ENCODE measurements around the gene MSMB.

The MSMB gene

DNA sequence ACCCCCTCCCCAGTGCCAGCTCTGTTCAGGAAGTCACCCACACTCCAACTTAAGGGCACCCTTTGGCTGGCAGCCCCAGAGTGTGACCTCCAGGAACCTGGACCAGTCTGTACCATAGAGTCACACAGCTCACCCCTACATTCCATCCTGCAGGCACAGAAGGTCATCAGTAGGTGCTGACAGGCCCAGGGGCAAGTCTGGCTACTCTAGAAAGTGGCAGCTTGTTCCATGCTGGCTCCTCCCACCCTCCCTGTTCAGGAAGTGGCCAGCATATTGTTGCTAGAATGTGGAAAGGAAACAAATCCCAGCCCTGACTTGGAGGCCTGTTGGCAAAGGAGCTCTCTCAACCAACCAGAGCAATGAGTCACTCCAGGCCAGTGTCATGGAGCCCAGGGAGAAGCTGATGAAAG lies 12.5 kb downstream of the MSMB start:
- DNase-seq (ENCODE audit: low read depth), result no peak

DNA sequence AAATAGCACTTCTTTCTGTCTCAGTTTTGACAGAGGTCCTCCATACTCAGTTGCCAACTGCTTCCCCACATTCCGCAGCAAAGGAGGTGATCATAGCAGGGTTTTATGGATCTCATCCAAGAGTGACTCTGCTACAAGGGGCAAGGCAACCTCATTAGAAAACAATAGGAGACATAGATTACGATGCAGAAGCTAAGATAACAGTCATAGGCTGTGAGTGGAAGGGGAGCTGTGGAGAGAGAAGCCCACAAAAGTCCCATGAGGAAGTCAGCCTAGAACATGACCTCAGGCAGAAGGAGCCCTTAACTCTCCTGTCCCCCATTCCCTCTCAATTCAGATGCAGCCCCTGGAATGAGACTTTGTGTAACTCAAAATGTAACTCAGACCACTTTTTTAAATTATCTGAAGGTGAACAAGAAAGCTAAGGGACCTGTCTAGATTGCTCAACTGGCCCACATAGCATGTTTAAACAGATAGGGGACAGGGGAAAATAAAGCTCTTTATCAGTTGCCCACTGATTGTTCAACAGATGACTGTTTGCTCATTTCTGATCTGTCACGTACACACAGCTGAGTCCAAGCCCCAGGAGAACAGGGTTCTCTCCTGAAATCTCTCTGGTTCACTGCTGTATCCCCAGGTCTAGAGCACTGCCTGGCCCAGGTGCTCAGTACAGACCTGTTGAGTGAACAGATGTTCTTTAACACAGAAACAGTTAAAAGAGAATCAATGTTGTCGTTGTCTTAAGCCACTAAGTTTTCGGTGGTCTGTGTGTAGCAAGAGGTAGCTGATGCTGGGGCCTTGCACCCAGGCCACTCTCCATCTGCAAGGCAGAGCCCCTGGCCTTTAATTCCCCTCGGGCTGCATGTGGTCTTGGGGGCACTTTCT lies 14.2 kb downstream of the MSMB start:
- DNase-seq (ENCODE audit: low read depth), result no peak

DNA sequence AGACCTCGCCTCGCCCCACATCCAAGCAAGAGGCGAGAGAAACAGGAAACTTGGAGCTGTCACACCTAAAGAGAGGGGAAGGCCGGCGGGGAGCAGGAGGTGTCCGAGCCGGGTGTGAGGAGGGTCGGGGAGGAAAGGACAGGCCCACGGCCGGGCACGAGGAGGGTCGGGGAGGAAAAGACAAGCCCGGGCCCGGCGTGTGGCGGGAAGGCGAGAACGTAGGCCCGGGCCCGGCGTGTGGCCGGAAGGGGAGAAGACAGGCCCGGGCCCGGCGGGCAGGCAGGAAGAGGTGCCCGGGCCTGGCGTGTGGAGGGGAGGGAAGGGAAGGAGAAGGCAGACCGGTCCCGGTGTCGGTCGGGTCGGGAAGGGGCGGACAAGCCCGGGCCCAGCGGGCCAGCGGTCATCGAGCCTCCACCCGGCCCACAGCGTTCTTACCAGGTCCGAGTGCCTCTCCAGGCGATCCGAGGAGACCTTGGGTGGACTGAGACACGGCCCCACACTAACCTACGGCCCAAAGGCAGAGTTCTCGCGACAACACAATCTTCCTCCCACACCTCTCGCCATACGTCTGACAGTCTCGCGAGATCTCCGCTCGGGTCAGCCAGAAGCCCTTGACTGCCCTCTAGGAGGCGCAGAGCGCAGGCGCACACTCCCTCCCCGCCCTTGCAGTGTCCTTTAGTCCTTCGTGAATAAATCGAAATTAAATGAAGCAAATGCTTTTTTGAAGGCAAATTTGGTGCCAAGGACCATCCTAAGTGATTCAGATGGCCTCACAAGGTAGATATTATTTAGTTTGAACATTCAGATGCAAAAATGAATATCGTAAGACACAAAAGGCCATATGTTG lies 15.8 kb downstream of the MSMB start, which contains the start of gene NCOA4:
Gene NCOA4 (minus strand): TSS at position 533 of the 847 bp plus-strand sequence. CDS start 13,943 bp downstream, outside the sequence.
- DNase-seq (ENCODE audit: low read depth), result peak; percentile 94

DNA sequence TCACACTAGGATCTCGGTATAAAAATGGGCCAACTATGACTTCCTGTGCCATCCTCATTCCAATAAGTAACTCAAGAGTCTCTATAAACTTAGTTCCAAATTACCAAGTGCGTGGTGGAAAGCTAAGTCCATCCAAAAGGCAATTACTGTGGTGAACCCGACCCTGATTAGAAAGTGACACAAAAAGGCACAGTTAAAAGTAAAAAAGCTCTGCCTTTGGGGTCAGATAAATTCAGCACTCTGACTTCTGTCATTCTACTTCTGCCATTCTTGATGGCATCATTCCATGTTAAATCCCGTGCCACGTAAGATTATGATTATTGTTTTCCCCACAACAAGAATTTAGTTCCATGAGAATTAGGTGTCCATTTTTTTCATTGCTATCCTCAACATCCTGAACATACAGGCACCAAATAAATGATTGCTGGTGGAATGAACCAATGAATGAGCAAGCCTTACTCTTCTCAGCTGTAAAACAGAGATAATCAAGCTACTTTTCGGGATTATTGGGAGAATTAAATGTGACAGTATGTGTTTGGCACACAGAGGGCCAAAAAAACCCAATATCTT lies 16.5 kb downstream of the MSMB start:
- DNase-seq (ENCODE audit: low read depth), result no peak

DNA sequence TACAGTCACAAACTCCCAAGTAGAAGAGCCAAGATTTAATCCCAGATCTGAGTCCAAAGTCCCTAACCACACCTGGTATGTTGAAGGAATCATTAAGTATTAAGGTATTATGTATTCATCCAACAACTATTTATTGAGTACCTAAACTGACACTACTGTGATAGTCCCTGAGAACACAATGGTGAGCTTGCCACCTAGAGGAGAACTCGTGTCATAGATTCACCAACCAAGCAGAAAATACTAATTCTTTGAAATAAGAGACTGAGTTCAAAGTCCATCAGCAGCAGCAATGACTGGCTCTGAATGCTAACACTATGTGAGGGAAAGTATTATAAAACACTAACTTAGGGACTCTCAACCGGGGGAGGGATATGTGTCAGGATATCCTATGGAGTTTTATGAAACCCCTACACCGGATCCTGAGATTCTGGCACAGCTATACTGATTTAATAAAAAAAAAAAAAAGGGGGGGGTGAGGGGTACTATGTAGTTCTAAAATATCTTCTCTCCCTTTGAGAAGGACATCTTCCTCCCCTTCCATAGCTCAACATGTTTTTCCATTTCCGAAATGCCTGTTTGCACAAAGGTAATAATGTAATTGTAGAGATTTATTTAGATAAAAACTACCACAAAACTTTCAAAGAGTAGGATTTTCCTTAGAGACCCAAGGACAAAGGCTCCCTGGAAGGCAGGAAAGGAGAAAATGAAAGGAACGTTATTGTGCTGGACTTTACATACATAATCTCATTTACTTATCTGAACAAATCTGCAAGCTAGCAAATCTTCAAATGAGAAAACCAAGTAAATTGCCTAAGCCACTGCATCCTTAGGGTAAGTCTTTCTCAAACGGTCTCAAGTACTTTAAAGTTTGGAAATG lies 17.2 kb downstream of the MSMB start:
- DNase-seq (ENCODE audit: low read depth), result no peak

DNA sequence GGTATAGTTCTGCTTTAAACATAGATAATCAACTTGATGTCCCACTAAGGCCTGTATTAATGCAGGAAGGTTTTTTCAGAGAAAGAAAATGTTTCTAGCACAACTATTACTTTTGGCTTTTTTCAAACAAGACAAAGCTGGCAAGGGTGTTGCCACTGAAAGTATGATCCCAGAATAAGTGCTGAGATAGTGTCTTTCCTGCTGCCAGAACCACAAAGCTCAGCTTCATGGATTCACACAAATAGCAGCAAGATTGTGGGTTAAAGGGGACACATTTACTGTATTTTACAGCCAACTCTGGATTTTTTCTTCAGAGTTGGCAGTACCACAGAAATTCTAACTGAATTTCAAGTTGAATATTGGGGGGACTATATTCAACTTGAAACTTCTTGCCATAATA lies 20.0 kb downstream of the MSMB start:
- no peak for DNase-seq (ENCODE audit: low read depth)

DNA sequence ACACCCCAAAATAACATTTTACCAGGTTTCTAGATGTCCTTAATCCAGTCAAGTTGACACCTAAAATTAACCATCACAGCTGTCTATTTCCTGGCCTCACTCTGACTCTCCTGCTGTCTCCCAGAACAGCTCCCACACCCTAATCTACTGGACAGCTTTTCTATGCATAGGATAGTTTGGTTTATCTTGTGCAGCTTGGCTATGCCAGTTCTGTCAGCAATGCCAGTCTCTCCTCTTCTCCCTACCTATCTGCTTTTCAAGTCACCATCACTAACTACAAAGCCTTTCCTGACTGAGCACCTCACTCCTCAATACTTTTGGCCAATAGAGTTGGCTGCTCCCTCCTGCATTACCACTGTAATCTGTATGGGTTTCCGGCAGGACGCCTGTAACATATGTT lies 20.7 kb downstream of the MSMB start:
- DNase-seq (ENCODE audit: low read depth), result no peak

DNA sequence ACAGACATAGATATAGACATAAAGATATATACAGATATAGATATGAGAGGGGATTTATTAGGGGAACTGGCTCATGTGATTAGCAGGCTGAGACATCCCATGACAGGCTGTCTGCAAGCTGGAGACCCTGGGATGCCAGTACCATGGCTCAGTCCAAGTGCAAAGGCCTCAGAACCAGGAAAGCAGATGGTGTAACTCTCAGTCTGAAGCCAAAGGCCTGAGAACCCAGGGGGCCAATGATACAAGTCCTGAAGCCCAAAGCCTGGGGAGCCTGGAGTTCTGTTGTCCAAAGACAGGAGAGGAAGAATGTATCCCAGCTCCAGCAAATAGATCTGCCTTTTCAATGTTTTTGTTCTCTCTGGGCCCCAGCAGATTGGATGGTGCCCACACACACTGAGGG lies 21.1 kb downstream of the MSMB start:
- DNase-seq (ENCODE audit: low read depth), result no peak

DNA sequence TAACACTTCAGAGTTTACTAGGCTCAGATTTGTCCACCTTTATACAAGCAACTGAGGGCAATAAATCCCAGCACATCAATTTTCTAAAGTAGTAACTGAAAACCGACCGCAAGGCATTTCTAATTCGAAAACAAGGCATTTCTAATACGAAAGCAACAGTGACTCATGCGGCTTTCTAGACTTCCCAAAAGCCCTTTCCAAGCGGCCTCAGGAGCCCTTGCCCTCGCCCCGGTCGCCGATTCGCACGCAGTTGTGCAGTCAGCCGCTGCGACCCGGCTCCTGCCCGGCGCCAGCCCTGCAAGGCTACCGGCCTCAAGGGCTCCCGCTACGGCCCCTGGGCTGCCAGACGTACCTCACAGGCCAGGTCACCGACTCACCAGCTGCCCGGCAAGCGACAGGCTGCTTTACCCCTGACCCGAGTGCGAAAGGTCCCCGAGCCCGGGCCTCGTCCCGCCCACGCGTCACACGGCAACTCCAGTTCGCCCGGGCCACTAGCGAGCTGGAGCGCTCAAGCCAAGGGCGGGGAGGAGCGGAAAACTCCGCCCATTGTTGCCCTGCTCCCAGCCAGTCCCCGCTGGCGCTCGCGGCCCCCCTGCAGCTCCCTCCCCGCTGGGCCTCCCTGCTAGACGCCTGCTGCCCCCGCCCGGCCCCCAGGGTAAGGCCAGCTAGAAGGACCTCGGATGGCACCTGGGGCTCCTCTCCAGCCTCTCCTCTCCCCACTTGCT lies 22.9 kb downstream of the MSMB start:
- DNase-seq (ENCODE audit: low read depth), result peak; percentile 65

DNA sequence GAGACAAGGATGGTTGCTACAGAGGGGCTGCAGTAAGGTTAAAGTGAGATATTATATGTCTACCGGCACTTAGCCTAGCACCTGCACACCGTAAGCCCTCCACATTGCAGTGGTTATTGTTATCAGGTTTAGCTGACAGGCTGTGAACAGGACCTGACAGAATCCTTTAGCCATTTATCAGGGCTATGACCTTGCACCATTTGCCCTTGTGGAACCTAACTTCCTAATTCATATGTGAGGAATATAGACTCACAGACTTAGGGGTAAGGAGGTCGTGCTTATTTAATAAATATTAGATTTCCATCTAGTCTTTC lies 25.8 kb downstream of the MSMB start:
- no peak for DNase-seq (ENCODE audit: low read depth)

DNA sequence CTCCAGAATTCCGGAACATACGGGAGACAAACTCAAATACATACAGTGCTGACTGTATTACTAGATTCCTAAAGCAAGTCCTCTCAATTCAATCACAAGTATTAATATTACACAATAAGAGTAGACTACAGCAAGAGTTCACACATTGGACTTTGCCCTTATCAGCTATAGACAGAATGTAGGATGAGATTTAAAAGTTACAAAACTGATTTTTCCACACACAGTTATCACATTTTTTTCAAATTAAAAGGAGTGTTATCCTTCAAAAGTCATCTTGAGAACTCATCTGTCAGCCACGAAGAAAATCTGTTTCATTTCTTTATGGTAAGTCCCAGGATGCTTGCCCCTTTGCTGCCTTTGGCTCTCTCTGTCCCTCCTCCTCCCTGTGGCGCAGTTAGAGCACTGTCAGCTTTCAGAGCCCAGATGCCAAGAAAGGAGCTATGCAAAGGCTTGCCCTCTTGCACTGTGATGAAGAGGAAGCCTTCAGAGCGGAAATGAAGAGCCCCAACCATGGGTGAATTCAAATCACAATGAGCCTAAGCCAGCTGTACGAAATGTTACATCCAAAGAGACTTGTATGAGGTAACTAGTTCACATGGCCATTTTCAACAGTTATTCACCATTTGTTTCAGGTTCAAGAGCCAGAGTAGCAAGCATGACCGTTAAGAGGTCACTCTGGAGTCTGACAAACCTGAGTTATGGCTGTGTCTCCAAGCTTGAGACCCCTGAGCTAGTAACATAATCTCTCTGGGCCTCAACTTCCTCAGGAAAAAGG lies 26.3 kb downstream of the MSMB start:
- no peak for DNase-seq (ENCODE audit: low read depth)

DNA sequence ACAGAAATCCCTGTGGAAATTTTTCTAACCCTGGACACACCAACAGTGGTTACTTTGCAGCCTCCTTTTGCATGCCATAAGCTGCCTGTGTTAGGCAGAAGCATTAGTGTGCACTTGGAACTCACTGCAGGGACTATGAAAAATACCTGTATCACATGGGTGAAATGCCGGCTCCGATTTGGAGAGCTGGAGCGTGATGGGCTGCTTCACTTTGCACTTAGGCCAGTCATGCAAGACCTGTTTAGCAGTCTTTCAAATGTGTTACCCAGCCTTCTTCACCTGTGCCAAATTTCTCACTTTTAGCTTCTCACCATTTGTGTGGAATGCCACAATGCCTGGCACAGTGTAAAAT lies 26.9 kb downstream of the MSMB start:
- DNase-seq (ENCODE audit: low read depth), result no peak

DNA sequence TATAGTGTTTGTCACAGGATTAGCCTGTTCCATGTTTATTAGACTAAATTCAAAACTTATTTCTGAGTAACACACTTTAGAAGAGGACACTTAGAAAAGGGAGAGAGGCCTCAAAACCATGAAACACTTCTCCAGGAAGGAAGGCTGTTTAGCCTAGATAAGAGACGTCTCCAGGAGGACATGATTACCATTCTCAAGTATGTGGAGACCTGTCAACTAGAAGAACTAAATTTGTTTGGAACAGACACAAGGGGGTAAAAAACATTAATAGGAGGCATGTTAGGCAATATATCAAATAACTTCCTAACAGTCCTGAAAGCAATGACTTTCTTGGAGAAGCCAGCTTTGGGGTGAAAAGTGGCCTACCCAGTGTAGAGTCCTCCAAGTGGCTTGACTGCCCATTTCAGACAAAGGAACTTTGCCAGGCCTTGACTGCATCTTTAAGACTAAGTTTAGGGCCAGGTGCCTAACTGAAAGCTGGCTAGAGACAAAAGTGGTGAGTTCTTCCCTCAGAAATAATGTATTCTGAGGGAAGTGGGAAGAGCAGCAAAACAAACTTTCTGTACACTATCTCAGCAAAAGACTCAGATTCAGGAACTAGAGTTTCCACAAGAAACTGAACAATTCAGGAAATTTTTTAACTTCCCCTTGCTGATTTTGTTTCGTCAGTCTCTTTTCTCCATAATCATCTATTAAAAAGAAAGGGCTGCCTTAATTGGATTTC lies 27.5 kb downstream of the MSMB start:
- no peak for DNase-seq (ENCODE audit: low read depth)

DNA sequence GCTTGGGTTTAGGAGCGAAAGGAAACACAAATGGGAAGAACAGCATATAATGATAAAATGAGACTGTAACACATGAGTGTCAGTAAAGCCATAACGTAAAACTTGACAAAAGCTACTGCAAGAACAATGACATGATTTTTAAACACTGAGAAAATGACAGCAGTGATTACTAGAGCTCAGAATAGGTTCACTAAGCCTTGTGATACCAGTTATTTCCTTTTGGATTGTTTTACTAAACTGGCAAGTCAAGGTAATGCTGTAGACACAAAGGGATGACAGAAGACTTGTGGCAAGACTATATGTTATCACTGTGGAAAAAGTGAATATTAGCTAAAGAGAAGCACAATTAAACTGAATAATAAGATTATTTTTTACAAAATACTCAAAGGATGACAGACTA lies 28.3 kb downstream of the MSMB start:
- no peak for DNase-seq (ENCODE audit: low read depth)

DNA sequence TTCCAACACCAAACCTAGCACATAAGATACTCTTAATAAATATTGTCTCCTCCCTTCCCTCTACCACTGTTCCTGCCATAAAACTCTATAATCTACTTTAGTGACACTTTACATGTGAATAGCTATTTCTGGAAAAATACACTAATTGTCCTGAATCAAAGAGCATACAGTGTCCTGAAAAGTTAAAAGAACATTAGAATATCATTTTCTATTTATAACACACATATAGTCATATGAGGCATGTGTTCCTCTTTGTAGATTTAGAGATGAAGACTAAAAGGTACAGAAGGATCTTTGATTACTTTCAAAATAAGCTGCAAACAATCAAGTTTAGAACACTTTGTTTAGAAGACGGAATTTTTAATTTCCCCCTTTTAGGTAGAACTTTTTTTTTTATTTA lies 29.3 kb downstream of the MSMB start:
- DNase-seq (ENCODE audit: low read depth), result no peak

DNA sequence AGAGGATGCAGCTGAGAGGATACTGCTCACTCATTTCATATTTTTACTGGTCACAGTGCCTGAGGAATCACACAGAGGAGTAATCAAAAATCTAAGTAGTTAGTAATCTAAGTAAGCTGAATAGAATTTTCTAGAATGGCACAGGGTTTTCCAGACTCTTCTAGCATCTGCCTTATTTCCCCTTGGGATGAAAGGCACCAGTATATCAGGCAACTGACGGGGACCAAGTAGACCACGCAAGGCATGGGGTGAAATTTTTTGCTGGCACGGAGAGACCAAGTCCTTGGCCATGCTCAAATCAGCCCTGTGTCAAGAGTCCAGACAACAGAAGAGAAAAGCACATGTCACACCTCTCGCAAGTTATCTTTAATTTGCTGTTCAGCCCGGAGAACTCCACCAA lies 29.9 kb downstream of the MSMB start:
- no peak for DNase-seq (ENCODE audit: low read depth)

DNA sequence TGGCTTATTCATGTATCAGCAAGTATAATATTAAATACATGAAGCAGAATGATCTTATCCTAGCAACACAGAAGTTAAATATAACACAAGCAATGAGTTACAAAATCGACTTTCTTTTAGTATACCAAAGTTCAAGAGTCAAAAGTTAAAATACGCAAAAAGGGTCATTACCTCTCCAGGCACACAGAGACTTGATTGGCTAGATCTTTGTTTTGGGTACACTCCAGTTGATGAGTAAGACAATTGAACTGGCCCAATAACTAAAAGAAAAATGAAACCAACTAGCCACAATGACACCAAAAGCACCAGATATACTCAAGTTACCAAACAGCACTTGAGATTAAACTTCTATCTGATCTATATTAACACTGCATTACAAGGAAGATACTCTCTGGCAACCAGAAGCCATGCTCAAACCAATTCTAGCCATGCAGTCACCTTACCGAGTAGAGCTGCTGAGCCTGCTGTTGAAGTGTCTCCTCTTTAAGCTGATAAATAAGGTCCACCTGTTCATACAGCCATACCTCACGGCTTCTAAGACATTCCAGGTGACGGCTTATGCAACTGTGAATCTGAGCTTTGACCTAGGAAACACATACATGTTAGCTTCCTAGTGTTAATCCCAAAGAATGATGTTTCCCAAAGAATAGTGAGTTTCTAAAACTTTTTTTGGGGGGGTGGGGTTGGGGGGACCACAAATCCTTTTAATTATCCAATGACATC lies 31.2 kb downstream of the MSMB start:
- no peak for DNase-seq (ENCODE audit: low read depth)

DNA sequence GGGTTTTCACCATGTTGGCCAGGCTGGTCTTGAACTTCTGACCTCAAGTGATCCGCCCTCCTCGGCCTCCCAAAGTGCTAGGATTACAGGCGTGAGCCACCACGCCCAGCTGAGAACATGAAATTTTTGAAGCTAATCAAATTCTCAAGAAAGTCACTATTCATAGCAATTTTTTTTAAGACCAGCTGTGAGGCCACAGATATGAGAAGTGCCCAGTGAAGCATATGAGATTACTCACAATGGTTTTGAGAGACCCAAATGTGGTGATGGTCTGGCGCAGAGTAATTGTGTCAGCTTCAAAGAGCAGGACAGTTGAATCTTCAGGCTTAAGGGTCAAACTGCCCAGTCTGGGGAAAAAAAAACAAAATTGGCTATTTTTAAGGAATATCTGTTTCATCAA lies 31.9 kb downstream of the MSMB start:
- DNase-seq (ENCODE audit: low read depth), result no peak

DNA sequence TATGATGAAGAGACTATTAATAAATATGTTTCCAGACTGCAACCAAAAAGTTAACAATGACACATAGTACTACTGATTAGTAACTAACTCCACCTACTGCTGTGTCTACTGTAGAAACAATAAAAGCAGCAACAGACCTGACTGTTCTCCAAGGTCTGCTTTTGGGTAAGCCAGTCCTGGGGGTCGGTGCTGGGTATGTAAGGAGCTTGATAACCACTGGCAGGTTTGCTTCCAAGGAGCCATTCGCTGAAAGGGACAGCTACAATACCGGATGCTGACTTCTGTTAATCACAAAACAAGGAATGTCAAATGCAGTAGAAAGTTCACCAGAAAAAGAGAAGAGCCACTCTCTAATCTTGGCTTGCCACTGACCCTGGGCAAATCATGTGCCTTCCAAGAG lies 33.3 kb downstream of the MSMB start:
- no peak for DNase-seq (ENCODE audit: low read depth)

All from activated gamma-delta T cell treated with anti-CD3 and anti-CD28 coated beads, Interleukin-2, amount 50 U/mL, for 16 hours (primary cell).